GM12891 (cell line): Measurements from ENCODE around the gene CD81.

Experiments used
- DNase-seq: peaks from one replicate; pipeline ENCODE4 v3.0.0; 2011; ENCODE audit warnings: low spot score; ENCODE audit not compliant: insufficient read length
- FAIRE-seq: peaks from 2 replicates; lab custom pipeline; 2011; peaks lifted over from hg19 to GRCh38; lab: Jason Lieb, UNC
- PAX5 ChIP-seq: IDR thresholded peaks from 2 replicates; pipeline ENCODE4 v1.6.1; 2011; ENCODE audit warnings: low read length, moderate library complexity, mild to moderate bottlenecking; ENCODE audit not compliant: insufficient read depth, severe bottlenecking
- POLR2A ChIP-seq: IDR thresholded peaks from 2 replicates; pipeline ENCODE4 v1.6.1; 2011; ENCODE audit warnings: low read depth, low read length, control low read depth
- POLR2AphosphoS5 ChIP-seq: IDR thresholded peaks from 2 replicates; pipeline ENCODE4 v1.6.1; 2011; ENCODE audit warnings: low read depth, low read length, control low read depth
- POU2F2 ChIP-seq: IDR thresholded peaks from 2 replicates; pipeline ENCODE4 v1.6.1; 2011; ENCODE audit warnings: low read depth, mild to moderate bottlenecking, control low read depth, low read length, moderate library complexity
- SPI1 ChIP-seq: IDR thresholded peaks from 2 replicates; pipeline ENCODE4 v1.6.1; 2011; ENCODE audit warnings: low read depth, low read length, control low read depth
- TAF1 ChIP-seq: IDR thresholded peaks from 2 replicates; pipeline ENCODE4 v1.6.1; 2011; ENCODE audit warnings: low read depth, low read length, control low read depth

CD81 gene

DNA sequence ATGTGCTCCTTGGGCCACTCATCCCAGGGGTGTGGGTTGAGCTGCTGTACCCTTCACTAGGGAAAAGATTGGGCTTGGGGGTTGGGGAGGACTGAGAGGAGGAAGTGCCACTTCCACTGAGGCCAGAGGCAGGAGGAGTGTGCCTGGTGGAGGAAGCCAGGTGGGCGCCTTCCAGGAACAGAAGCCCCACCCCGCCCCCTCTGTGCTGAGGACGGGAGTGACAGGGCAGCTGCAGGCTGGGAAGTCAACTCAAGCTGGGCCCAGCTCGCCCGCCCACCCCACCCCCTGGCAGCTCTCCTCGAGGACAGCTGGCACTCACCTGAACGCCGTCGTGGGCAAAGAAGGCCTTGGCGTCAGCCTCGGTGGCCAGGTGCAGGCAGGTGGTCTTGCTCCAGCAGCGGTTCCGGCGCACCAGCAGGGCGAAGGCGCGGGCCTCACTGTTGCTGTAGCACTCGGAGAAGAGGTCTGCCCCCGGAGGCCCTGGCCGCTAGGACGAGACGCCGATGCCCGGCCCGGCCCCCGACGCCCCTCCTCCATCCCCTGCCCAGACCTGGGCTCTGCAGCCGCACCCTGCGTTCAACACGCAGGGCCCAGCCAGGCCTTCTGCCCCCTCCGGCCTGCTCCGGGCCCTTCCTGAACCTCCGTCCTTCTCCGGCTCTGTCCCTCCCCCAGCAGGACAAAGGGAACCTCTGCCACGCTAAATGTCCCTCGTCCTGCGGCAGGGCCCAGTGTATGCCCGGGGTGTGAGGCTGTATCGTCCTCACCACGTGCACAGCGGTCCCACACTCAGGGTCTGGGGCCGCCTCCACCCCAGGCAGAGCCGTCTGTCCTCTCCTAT is 36.9 kb downstream of the CD81 start:
- DNase-seq (no peak), FAIRE-seq (no peak)
- TF ChIP-seq TAF1 = no peak
- no peak for TF ChIP-seq SPI1
- no peak for TF ChIP-seq PAX5
- no peak for TF ChIP-seq POLR2A
- no peak for TF ChIP-seq POLR2AphosphoS5
- TF ChIP-seq POU2F2 = no peak

- TF ChIP-seq POLR2AphosphoS5 (no peak), SPI1 (no peak), POLR2A (no peak), POU2F2 (no peak), TAF1 (no peak), PAX5 (no peak)
- DNase-seq = no peak
- FAIRE-seq = no peak
These were observed 37.5 kb downstream of the CD81 start for GRCh38 chr11:2414616-2415015.

- no peak for FAIRE-seq
These were observed 38.1 kb downstream of the CD81 start for GRCh38 chr11:2415171-2415570.

DNA sequence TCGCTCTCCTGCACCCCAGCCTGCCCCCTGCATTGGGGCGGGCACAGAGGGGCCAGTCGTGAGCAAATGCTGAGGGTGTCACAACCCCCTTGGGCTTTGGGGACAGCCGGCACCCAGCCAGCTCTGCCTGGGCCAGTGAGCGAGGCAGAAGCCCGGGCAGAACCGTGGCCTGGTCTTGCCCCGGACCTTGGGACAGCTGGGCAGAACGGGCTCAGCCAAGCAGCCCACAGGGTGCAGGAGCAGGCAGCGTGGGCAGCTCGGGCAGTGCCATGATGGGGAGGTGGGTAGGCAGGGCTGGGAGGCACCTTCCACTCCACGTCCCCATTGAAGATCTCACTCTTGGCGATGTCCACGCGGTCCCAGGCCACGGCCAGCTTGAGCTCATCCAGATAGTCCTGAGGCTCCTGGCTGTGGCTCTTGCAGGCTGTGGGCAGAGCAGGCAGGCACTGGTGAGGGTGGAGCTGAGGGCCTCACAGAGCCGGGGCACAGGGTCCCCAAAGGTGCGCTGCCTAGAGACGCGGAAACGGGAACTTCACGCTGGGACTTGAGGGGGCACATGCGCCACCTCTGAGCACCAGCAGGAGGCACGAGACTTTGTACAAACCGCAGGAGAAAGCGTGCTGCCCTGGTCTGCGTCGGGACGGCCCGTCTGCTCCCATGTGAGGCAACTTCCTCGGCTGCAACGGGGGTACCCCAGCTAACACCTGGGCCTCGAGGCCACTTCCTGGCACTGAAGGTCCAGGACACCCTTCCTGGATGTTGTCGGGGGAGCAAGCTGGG is 38.7 kb downstream of the CD81 start:
- TF ChIP-seq PAX5 (no peak), TAF1 (no peak), POLR2AphosphoS5 (no peak), POU2F2 (no peak), SPI1 (no peak), POLR2A (no peak)
- no peak for DNase-seq
- FAIRE-seq = no peak

More at GRCh38 chr11:2415171-2415570, 38.1 kb downstream of the CD81 start:
- TF ChIP-seq POLR2AphosphoS5 = no peak
- no peak for TF ChIP-seq PAX5
- no peak for TF ChIP-seq SPI1
- TF ChIP-seq POLR2A = no peak
- no peak for TF ChIP-seq POU2F2
- no peak for TF ChIP-seq TAF1
- no peak for DNase-seq

GRCh38 chr11:2416765-2417164 is 39.7 kb downstream of the CD81 start:
- FAIRE-seq = no peak
- no peak for DNase-seq
- TF ChIP-seq POLR2A (no peak), PAX5 (no peak), POLR2AphosphoS5 (no peak), POU2F2 (no peak), TAF1 (no peak), SPI1 (no peak)

- no peak for TF ChIP-seq POLR2AphosphoS5
- no peak for TF ChIP-seq SPI1
- no peak for DNase-seq
- no peak for FAIRE-seq
These were observed 41.0 kb downstream of the CD81 start for GRCh38 chr11:2417856-2418692.

- FAIRE-seq (no peak), DNase-seq (no peak)
- TF ChIP-seq POU2F2 (no peak), POLR2A (no peak), PAX5 (no peak), POLR2AphosphoS5 (no peak), TAF1 (no peak), SPI1 (no peak)
These were observed 41.7 kb downstream of the CD81 start for GRCh38 chr11:2418693-2419360.

GRCh38 chr11:2419638-2420501 is 42.8 kb downstream of the CD81 start:
- FAIRE-seq (peak; percentile 90), DNase-seq (peak; percentile 87)
- no peak for TF ChIP-seq PAX5
- TF ChIP-seq TAF1 = no peak
- no peak for TF ChIP-seq POLR2A
- TF ChIP-seq POU2F2 = no peak
- no peak for TF ChIP-seq SPI1
- no peak for TF ChIP-seq POLR2AphosphoS5
